IMR-90 (cell line): Measurements from ENCODE around the gene PAPSS1.
"Not testable (repeated sequence)": the region's sequence is repeated elsewhere in the genome, so short reads cannot be mapped to it uniquely, and the experiment has no call there.

Experiments
- BHLHE40 ChIP-seq: fragments of 150-350 bp; IDR thresholded peaks from 2 replicates; pipeline ENCODE4 v1.6.1; 2016; ENCODE audit warnings: mild to moderate bottlenecking, low read depth, low read length
- CEBPB ChIP-seq: IDR thresholded peaks from 2 replicates; pipeline ENCODE4 v1.6.1; 2012; ENCODE audit warnings: low read depth, low read length, improper control_type of control experiment
- POLR2A ChIP-seq: IDR thresholded peaks from 2 replicates; pipeline ENCODE4 v1.6.1; 2012; ENCODE audit warnings: mild to moderate bottlenecking, low read depth, low read length
- TF ChIP-seq, protein P1 (sequence below): conservative IDR thresholded peaks from 2 replicates; pipeline ENCODE4 v1.5.1; 2012; ENCODE audit warnings: mild to moderate bottlenecking, low read depth, low read length, improper control_type of control experiment

DNA sequence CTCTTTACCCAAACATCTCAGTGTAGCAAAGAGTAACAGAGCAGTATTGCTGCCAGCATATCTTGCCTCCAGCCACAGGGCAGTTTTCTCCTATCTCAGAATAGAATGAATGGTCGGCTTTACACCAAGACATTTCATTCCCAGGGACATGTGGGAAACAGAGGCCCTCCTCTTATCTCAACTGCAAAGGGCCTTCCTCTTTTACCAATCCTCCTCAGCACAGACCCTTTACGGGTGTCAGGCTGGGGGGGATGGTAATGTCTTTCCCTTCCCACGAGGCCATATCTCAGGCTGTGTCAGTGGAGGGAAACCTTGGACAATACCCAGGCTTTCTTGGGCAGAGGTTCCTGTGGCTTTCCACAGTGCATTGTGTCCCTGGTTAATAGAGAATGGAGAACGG lies 9.0 kb upstream of the PAPSS1 start:
- TF ChIP-seq, protein P1, sequence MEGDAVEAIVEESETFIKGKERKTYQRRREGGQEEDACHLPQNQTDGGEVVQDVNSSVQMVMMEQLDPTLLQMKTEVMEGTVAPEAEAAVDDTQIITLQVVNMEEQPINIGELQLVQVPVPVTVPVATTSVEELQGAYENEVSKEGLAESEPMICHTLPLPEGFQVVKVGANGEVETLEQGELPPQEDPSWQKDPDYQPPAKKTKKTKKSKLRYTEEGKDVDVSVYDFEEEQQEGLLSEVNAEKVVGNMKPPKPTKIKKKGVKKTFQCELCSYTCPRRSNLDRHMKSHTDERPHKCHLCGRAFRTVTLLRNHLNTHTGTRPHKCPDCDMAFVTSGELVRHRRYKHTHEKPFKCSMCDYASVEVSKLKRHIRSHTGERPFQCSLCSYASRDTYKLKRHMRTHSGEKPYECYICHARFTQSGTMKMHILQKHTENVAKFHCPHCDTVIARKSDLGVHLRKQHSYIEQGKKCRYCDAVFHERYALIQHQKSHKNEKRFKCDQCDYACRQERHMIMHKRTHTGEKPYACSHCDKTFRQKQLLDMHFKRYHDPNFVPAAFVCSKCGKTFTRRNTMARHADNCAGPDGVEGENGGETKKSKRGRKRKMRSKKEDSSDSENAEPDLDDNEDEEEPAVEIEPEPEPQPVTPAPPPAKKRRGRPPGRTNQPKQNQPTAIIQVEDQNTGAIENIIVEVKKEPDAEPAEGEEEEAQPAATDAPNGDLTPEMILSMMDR = not testable (repeated sequence)
- not testable (repeated sequence) for TF ChIP-seq POLR2A, CEBPB, BHLHE40
